ENCODE results near the gene HRG.
A peak's percentile ranks its signal among the peaks of the same experiment; 100 is the strongest.

The HRG gene

GRCh38 chr3:186637686-186638085 is 28.1 kb upstream of the HRG start:
- DNase-seq (ENCODE audit: low read depth) = no peak

DNA sequence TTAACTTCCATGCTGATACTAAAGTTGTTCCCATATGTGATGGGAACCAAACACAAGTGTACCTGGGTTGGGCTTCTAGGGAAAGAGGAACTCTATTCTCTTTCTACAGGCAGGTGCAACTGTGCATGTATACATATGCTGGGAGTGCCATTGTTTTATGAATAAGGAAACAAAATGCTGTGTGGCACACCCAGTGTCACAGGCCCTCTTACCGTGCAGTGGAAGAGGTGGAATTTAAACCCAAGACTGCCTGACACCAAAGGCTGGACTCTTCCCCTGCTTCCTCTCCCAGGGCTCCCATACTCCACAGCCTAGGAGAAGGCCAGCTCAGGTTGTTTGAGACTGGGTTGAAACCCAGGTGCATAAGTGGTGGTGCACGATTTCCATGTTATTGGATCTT is 27.6 kb upstream of the HRG start:
- DNase-seq (ENCODE audit: low read depth) = no peak

GRCh38 chr3:186639778-186640472 is 25.9 kb upstream of the HRG start, which contains the start of gene FETUB:
FETUB (plus strand) TSS chr3:186640399; CDS start chr3:186640461, 62 bp downstream.
- DNase-seq (ENCODE audit: low read depth) = no peak

DNA sequence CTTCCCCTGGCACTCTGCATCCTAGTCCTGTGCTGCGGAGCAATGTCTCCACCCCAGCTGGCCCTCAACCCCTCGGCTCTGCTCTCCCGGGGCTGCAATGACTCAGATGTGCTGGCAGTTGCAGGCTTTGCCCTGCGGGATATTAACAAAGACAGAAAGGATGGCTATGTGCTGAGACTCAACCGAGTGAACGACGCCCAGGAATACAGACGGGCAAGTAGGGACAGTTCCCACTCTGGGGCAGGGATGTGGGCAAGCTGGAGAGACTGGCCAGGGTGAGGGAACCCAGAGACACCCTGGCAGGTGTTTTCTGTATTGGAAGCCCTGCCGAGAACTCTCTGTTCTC is 25.4 kb upstream of the HRG start:
- DNase-seq (ENCODE audit: low read depth) = peak; percentile 12

- no peak for DNase-seq (ENCODE audit: low read depth)
Observed at GRCh38 chr3:186640929-186641328, 24.9 kb upstream of the HRG start.

DNA sequence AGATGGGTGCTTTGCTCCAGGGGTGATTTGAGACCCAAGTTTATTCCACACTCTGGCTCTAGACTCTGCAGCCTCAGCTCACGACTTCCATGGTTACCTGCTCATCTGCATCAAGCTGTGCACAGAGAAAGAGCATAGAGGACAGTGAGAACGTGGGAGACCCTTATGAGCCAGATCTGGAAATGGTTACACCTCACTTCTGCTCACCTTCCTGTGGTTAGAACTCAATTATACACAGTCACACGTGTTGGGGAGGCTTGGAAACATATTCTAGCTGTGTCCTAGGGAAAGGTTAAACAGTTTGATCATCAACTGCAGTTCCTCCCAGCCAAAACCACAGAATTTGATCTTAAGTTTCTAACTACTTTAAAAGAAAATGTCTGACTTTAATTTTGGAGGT is 23.8 kb upstream of the HRG start:
- DNase-seq (ENCODE audit: low read depth) = no peak

- DNase-seq (ENCODE audit: low read depth) = no peak
Observed at GRCh38 chr3:186643493-186643892, 22.3 kb upstream of the HRG start.

DNA sequence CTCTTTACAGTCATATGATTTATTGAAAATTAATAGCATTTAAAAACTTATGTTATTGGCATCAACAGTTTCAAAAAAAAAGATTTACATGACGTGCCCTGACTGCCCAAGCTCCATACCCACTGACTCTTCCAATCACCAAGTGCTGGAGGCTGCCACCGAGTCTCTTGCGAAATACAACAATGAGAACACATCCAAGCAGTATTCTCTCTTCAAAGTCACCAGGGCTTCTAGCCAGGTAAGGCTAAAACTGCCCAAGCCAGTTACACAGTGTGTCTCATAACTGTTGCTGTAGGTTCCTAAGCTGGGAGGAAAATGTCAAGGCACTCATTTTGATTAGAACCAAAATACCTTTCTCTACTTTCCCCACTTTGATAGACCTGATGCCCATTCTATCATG is 21.1 kb upstream of the HRG start:
- DNase-seq (ENCODE audit: low read depth) = no peak

DNA sequence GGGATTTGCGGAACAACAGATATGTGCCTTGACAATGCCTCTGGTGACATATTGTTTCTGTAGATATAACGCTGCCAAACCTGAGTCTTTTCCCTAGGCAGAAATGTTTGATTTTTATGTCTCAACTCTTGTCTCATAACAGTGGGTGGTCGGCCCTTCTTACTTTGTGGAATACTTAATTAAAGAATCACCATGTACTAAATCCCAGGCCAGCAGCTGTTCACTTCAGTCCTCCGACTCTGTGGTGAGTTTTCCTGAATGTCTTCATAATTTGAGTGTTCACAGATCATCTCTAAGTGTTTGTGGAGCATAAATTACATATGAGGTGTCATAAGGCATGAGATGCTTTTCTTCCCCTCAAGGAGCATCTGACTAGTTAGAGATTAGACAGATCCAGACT is 19.7 kb upstream of the HRG start:
- DNase-seq (ENCODE audit: low read depth) = no peak

DNA sequence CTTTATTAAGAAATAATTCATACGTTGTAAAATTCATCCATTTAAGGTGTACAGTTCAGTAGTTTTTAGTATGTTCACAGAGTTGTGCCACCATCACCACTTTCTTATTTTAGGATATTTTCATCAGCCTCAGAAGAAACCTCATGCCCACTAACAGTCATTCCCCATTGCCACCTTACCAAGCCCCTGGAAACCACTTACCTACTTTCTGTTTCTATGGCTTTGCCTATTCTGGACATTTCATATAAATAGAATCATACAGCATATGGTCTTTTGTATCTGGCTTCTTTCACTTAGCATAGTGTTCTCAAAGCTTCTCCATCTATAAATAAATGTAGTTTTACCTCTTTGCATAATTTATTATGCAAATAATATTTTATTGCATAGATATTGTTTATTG is 19.0 kb upstream of the HRG start:
- DNase-seq (ENCODE audit: low read depth) = no peak

GRCh38 chr3:186648851-186649250 is 17.0 kb upstream of the HRG start:
- no peak for DNase-seq (ENCODE audit: low read depth)

GRCh38 chr3:186651678-186652215 is 14.1 kb upstream of the HRG start:
- no peak for DNase-seq (ENCODE audit: low read depth)

- no peak for DNase-seq (ENCODE audit: low read depth)
Observed at GRCh38 chr3:186653080-186653707, 12.6 kb upstream of the HRG start.

DNA sequence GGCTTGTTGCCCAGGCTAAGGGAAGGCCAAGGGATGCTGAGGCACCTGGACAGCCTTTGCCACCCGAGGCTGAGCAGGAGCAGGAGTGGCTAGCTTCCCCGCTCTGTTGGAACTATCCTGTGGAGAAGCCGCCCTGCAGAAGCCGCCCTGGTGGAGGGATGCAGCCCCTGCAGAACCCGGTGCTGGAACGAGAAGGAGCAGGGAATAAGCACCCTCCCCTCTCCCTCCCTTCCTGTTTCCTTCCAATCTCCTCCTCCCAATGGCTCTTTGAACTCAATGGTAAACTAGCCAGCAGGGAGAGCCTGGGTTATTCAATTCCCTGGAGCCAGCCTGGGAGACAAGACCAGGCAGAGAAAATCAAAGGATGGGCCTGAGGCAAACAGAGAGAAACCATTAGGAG is 11.8 kb upstream of the HRG start:
- DNase-seq (ENCODE audit: low read depth) = no peak

DNA sequence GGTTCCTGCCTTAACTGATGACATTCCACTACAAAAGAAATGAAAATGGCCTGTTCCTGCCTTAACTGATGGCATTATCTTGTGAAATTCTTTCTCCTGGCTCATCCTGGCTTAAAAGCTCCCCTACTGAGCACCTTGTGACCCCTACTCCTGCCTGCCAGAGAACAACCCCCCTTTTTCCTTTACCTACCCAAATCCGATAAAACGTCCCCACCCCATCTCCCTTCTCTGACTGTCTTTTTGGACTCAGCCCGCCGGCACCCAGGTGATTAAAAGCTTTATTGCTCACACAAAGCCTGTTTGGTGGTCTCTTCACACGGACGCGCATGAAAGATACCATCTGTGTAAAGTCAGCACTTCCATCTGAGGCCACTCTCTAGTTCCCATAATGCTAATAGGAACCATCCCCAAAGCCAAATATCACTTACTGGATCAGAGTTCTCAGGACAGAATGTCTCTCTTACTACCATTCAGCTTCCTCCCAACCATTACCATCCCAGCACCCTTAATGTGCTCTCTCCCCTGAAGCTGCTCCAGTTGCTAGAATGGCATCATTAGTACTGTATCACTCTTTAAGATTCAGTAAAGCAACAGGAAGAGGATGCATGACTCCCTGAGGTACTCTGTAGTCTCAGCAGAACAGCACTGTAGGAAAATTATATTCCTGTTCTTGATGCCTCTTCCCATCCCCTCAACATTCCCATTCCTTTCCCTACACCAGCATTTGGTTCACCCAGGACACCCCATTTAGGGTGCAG is 2.3 kb upstream of the HRG start:
- DNase-seq (ENCODE audit: low read depth) = no peak

DNA sequence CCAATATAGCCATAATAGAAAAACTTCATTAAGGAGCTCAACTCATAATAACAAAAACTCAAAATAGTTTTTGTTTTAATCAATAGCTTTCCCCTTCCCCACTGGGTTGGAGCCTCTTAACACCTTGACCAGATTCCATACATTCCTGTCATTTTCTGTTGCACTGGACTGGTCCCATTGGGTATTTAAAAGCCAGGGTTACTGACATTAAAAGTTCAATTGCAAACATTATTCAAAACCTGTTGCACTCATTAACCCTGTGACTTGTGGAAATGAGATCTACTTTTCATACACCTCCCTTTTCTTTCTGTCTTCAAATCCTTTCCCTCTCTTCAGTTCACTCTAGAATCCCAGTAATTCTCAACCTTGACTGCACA is 1.7 kb upstream of the HRG start:
- no peak for DNase-seq (ENCODE audit: low read depth)

GRCh38 chr3:186664506-186664905 is 1.3 kb upstream of the HRG start:
- no peak for DNase-seq (ENCODE audit: low read depth)

GRCh38 chr3:186668426-186668825 is 2.6 kb downstream of the HRG start:
- no peak for DNase-seq (ENCODE audit: low read depth)

GRCh38 chr3:186669378-186670084 is 3.7 kb downstream of the HRG start:
- peak; percentile 9 for DNase-seq (ENCODE audit: low read depth)

GRCh38 chr3:186670155-186670554 is 4.3 kb downstream of the HRG start:
- DNase-seq (ENCODE audit: low read depth) = no peak

- DNase-seq (ENCODE audit: low read depth) = no peak
Observed at GRCh38 chr3:186671051-186671450, 5.2 kb downstream of the HRG start.

GRCh38 chr3:186678604-186679003 is 12.8 kb downstream of the HRG start:
- DNase-seq (ENCODE audit: low read depth) = no peak

GRCh38 chr3:186679151-186679550 is 13.3 kb downstream of the HRG start:
- no peak for DNase-seq (ENCODE audit: low read depth)

Measured in iris pigment epithelial cell (primary cell).